ENCODE results near the gene PSMC4. TPM values are rescaled to one million over a fixed set of nuclear protein-coding genes. Genes with fewer than 3 reads are reported as not detected.
A peak's percentile ranks its signal among the peaks of the same experiment; 100 is the strongest.

Gene PSMC4
- total and polyA plus RNA-seq, 2 experiments from 2014 or later, result 101 to 126 TPM

DNA sequence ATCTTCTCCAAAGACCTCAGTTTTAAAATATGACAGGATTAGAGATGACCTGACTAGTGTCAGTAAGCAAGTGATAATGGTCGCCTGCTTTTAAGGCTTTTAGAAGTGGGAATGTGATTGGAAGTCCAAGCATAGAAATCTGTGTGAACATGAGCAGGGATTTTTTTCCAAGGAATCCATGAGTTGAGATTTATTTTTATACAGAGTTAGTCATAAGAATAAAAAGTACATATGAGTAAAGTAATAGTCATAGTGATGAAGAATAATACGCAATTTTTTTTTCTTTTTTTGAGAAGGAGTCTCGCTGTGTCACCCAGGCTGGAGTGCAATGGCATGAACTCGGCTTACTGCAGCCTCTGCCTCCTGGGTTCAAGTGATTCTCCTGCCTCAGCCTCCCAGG, 27.5 kb downstream of the PSMC4 start:
- TF ChIP-seq, protein P1, sequence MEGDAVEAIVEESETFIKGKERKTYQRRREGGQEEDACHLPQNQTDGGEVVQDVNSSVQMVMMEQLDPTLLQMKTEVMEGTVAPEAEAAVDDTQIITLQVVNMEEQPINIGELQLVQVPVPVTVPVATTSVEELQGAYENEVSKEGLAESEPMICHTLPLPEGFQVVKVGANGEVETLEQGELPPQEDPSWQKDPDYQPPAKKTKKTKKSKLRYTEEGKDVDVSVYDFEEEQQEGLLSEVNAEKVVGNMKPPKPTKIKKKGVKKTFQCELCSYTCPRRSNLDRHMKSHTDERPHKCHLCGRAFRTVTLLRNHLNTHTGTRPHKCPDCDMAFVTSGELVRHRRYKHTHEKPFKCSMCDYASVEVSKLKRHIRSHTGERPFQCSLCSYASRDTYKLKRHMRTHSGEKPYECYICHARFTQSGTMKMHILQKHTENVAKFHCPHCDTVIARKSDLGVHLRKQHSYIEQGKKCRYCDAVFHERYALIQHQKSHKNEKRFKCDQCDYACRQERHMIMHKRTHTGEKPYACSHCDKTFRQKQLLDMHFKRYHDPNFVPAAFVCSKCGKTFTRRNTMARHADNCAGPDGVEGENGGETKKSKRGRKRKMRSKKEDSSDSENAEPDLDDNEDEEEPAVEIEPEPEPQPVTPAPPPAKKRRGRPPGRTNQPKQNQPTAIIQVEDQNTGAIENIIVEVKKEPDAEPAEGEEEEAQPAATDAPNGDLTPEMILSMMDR (IDR thresholded peaks at IDR 0.05; ENCODE audit: low read depth, low read length), result no peak
- Histone ChIP-seq H3K4me1 (ENCODE audit: low read depth) (peaks cover 4% of the 10 kb centered on the region), H3K27me3 (no peaks in the 10 kb centered on the region), H3K27ac (no peak overlapping the region), H3K9me3 (ENCODE audit: low read depth) (no peaks in the 10 kb centered on the region), H3K4me3 (no peak overlapping the region), H3K36me3 (no peaks in the 10 kb centered on the region)
- no peak for DNase-seq (ENCODE audit: low read depth in 1 of 2, low spot score in 1 of 2)

DNA sequence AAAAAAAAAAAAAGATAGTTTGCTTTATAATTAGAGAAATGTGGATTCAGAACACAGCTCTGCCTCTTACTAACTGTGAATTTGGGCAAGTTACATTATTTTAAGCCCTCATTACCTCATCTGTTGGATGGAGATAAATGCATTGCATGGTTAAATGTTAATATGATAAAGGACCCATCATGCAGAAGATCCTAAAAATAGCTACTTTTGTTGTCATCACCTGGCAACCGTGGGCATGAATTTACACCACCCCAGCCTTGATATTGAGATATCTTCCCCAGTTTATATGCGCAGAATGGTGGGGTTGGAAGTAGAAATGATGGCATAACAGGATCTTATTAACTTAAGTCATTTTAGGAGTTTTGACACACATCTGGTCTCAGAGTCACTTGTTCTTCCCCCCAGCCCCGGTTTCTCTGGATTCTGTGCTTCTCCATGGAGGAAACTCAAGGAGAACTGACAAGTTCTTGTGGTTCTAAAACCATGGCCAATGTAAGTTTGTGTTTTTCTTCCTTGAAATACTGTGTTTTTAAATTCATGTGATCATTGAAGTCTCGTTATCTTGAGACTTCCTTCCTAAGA, 34.8 kb downstream of the PSMC4 start:
- Histone ChIP-seq H3K36me3 (peaks cover 29% of the 10 kb centered on the region), H3K27me3 (no peaks in the 10 kb centered on the region), H3K9me3 (ENCODE audit: low read depth) (peaks cover 6% of the 10 kb centered on the region), H3K4me1 (ENCODE audit: low read depth) (no peaks in the 10 kb centered on the region), H3K27ac (no peak overlapping the region), H3K4me3 (no peak overlapping the region)
- TF ChIP-seq, protein P1 (IDR thresholded peaks at IDR 0.05; ENCODE audit: low read depth, low read length), result no peak
- no peak for DNase-seq (ENCODE audit: low read depth in 1 of 2, low spot score in 1 of 2)

DNA sequence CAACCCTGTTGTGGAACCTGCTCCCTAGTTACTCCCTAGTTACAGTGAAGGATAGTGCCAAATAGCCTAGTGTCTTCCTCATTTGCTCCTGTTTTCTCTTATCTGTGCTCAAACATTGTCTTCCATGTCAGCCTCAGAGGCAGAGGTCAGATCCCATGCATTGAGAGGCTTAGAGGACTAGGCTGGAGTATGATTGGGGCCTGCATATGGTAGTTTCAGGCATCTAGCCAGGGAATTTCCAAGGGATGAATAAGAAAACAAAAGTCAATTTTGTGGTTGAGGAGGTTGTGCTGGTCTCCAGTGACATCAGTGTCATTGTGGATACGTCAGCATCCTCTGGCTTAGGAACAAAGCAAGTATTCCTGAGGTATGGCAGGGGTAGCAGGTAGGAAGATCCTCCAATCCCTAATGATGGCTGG, 35.3 kb downstream of the PSMC4 start:
- no peaks in the 10 kb centered on the region for H3K4me1 ChIP-seq (ENCODE audit: low read depth)
- TF ChIP-seq, protein P1 (IDR thresholded peaks at IDR 0.05; ENCODE audit: low read depth, low read length), result no peak
- H3K9me3 ChIP-seq (ENCODE audit: low read depth), result peaks cover 6% of the 10 kb centered on the region
- no peaks in the 10 kb centered on the region for H3K27me3 ChIP-seq
- no peak overlapping the region for H3K27ac ChIP-seq
- peak in 1 of 2 donors; percentile 65 for DNase-seq (ENCODE audit: low read depth in 1 of 2, low spot score in 1 of 2)
- H3K4me3 ChIP-seq, result no peak overlapping the region
- H3K36me3 ChIP-seq, result peaks cover 29% of the 10 kb centered on the region

DNA sequence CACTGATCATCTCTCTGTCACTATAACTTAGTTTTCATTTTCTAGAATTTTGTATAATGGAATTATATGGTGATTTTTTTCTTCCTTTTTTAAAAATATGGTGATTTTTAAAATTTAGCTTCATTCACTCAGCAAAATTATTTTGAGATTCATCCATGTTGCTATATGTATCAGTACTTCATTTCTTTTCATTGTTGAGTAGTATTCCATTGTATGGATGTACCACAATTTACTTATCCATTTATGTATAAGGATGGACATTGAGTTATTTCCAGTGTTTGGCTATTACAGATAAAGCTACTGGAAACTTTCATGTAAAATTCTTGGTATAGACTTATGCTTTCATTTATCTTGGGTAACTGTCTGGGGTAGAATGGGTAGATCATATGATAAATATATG, 38.7 kb downstream of the PSMC4 start:
- Histone ChIP-seq H3K36me3 (peaks cover 29% of the 10 kb centered on the region), H3K4me1 (ENCODE audit: low read depth) (no peaks in the 10 kb centered on the region), H3K9me3 (ENCODE audit: low read depth) (peaks cover 6% of the 10 kb centered on the region), H3K4me3 (no peak overlapping the region), H3K27me3 (no peaks in the 10 kb centered on the region), H3K27ac (no peak overlapping the region)
- no peak for DNase-seq (ENCODE audit: low read depth in 1 of 2, low spot score in 1 of 2)
- TF ChIP-seq, protein P1 (IDR thresholded peaks at IDR 0.05; ENCODE audit: low read depth, low read length), result no peak

DNA sequence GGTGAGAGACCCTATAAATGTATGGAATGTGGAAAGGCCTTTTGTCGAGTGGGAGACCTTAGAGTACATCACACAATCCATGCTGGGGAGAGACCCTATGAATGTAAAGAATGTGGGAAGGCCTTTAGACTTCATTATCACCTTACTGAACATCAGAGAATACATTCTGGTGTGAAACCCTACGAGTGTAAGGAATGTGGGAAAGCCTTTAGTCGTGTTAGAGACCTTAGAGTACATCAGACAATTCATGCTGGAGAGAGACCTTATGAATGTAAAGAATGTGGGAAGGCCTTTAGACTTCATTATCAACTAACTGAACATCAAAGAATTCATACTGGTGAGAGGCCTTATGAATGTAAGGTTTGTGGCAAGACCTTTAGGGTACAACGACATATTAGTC, 43.0 kb downstream of the PSMC4 start:
- TF ChIP-seq, protein P1 (IDR thresholded peaks at IDR 0.05; ENCODE audit: low read depth, low read length), result no peak
- DNase-seq (ENCODE audit: low read depth in 1 of 2, low spot score in 1 of 2), result no peak
- Histone ChIP-seq H3K4me3 (no peak overlapping the region), H3K27ac (no peak overlapping the region), H3K36me3 (peaks cover 11% of the 10 kb centered on the region), H3K9me3 (ENCODE audit: low read depth) (peaks cover 15% of the 10 kb centered on the region), H3K4me1 (ENCODE audit: low read depth) (no peaks in the 10 kb centered on the region), H3K27me3 (no peaks in the 10 kb centered on the region)

Measured in cardiac muscle cell (in vitro differentiated cells and primary cell).